Peyer's patch (tissue), 4 donors: ENCODE results near the gene PPP3R2.

ENCODE experiments used
- CTCF ChIP-seq, 6 experiments: fragments of 450-650 bp in 4 of 6; fragments of 200-600 bp in 2 of 6; sonication (generic) in 1 of 6; IDR thresholded peaks; one replicate each; pipeline ENCODE4 v1.5.1; 2017 to 2019; ENCODE audit warnings: antibody characterized with exemption in 6 of 6, mild to moderate bottlenecking in 3 of 6, moderate library complexity in 1 of 6
- POLR2A ChIP-seq, 2 donors: fragments of 450-650 bp; IDR thresholded peaks; one replicate each; pipeline ENCODE4 v1.5.1; 2017; ENCODE audit warnings: antibody characterized with exemption in 2 of 2, mild to moderate bottlenecking in 2 of 2, moderate library complexity in 2 of 2

GRCh38 chr9:101605547-101605946, 10.8 kb upstream of the PPP3R2 start:
- TF ChIP-seq CTCF (IDR thresholded peaks at IDR 0.05) (no peak), POLR2A (IDR thresholded peaks at IDR 0.05) (no peak)
